ENCODE measurements around the gene SOD2.
A peak's percentile ranks its signal among the peaks of the same experiment; 100 is the strongest.
"Not testable (repeated sequence)": the region's sequence is repeated elsewhere in the genome, so short reads cannot be mapped to it uniquely, and the experiment has no call there.

Gene SOD2

DNA sequence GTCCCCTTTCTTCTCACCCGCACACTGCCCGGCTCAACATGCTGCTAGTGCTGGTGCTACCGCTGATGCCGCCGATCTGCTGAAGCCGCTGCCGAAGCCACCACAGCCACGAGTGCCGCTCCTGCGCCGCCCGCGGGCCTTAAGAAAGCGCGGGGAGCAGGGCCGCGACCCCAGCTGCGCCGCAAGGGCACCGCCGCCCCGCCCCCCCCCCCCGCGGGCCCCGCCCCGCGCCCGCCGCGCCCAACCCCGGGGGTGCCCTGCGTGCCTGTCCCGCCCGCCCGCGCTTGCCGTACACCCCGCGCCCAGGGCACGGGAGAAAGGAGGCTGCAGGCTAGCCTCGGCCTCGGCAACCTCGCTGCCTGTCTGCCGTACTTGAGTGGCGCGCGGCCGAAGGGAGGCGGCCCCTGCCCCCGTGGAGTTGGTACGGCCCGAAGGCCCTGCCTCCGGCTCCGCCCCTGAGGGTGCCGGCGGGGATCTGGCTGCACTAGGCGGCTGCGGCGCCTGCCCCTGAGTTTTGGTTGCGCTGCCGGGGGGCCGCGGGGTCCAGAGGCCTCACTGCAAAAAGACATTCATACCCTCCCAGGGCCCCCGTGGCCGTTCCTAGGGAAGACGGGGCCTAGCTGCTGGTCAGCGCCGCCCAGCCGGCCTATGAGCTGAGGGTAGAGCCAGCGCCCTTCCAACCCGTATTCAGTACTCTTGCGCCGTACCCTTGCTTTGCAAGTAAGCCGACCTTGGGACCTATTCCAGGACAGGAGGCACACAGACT lies at the start of gene SOD2:
Gene SOD2, minus strand, starts transcription at position 114 of the 766 bp plus-strand sequence. Its CDS starts 74 bp downstream, at position 40.
- H3K27me3 ChIP-seq (replicated peaks; ENCODE audit: control insufficient read depth, insufficient read depth, low read length) = no peaks in the 10 kb centered on the region
- H3K36me3 ChIP-seq (ENCODE audit: control insufficient read depth, insufficient read depth, low read length) = peaks cover 2% of the 10 kb centered on the region
- H3K4me3 ChIP-seq (replicated peaks; ENCODE audit: low read depth, low read length) = peak within 1 kb of the TSS; percentile 78
- no peak for TF ChIP-seq CTCF (IDR thresholded peaks at IDR 0.05; ENCODE audit: insufficient read depth, low read length, poor library complexity, severe bottlenecking)
- DNase-seq (ENCODE audit: extremely low read depth, insufficient read length) = peak; percentile 90

DNA sequence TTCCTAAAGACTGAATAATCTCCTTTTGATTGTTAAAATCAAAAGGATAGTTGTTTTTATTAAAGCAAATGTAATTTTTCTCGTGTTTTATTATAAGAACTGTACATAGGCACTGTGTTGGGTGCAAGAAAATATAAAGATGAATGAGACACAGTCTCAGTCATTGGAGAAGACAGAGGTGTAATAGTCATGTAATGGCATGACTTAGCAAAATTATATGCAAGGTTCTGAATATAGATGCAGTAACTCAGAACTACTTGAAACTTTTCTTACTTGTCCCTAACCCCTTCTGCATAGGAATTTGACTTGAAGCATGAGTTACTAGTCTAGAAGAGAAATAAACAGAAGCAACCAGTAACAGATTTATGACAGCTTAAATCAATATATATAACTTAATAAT lies 49.1 kb upstream of the SOD2 start:
- DNase-seq (ENCODE audit: extremely low read depth, insufficient read length) = no peak
- Histone ChIP-seq H3K27me3 (replicated peaks; ENCODE audit: control insufficient read depth, insufficient read depth, low read length) (no peaks in the 10 kb centered on the region), H3K4me3 (replicated peaks; ENCODE audit: low read depth, low read length) (no peak overlapping the region), H3K36me3 (ENCODE audit: control insufficient read depth, insufficient read depth, low read length) (peaks cover 12% of the 10 kb centered on the region)
- TF ChIP-seq CTCF (IDR thresholded peaks at IDR 0.05; ENCODE audit: insufficient read depth, low read length, poor library complexity, severe bottlenecking) = no peak

DNA sequence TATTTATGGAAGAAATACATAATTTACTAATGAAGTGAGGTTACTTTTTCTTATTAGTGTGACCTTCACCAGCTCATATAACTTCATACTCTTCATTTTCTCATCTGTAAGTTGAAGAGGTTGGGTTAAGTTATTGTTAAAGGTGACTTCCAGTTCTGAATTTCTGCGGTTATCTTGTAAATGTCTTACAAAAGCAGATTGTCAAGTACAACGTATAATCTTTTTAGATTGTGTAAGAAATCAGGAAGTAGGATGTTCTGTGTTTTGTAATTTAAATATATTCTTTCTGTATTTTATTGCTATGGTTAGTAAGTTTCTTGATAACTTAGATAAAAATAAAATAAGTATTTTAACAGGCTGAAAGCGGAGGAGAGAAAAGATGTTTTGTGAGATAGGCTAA lies 46.3 kb upstream of the SOD2 start:
- no peak overlapping the region for H3K4me3 ChIP-seq (replicated peaks; ENCODE audit: low read depth, low read length)
- TF ChIP-seq CTCF (IDR thresholded peaks at IDR 0.05; ENCODE audit: insufficient read depth, low read length, poor library complexity, severe bottlenecking) = no peak
- peaks cover 6% of the 10 kb centered on the region for H3K36me3 ChIP-seq (ENCODE audit: control insufficient read depth, insufficient read depth, low read length)
- no peaks in the 10 kb centered on the region for H3K27me3 ChIP-seq (replicated peaks; ENCODE audit: control insufficient read depth, insufficient read depth, low read length)
- DNase-seq (ENCODE audit: extremely low read depth, insufficient read length) = no peak

- DNase-seq (ENCODE audit: extremely low read depth, insufficient read length) = no peak
- no peak overlapping the region for H3K4me3 ChIP-seq (replicated peaks; ENCODE audit: low read depth, low read length)
- no peaks in the 10 kb centered on the region for H3K27me3 ChIP-seq (replicated peaks; ENCODE audit: control insufficient read depth, insufficient read depth, low read length)
- H3K36me3 ChIP-seq (ENCODE audit: control insufficient read depth, insufficient read depth, low read length) = peaks cover 6% of the 10 kb centered on the region
- no peak for TF ChIP-seq CTCF (IDR thresholded peaks at IDR 0.05; ENCODE audit: insufficient read depth, low read length, poor library complexity, severe bottlenecking)
Measured at GRCh38 chr6:159736908-159737307, 43.9 kb upstream of the SOD2 start.

- H3K27me3 ChIP-seq (replicated peaks; ENCODE audit: control insufficient read depth, insufficient read depth, low read length); H3K36me3 ChIP-seq (ENCODE audit: control insufficient read depth, insufficient read depth, low read length); H3K4me3 ChIP-seq (replicated peaks; ENCODE audit: low read depth, low read length); DNase-seq (ENCODE audit: extremely low read depth, insufficient read length): not testable (repeated sequence)
Measured at GRCh38 chr6:159733395-159733794, 40.4 kb upstream of the SOD2 start.

GRCh38 chr6:159732550-159732949 lies 39.5 kb upstream of the SOD2 start:
- not testable (repeated sequence) for DNase-seq (ENCODE audit: extremely low read depth, insufficient read length); H3K4me3 ChIP-seq (replicated peaks; ENCODE audit: low read depth, low read length); H3K36me3 ChIP-seq (ENCODE audit: control insufficient read depth, insufficient read depth, low read length); H3K27me3 ChIP-seq (replicated peaks; ENCODE audit: control insufficient read depth, insufficient read depth, low read length)

DNA sequence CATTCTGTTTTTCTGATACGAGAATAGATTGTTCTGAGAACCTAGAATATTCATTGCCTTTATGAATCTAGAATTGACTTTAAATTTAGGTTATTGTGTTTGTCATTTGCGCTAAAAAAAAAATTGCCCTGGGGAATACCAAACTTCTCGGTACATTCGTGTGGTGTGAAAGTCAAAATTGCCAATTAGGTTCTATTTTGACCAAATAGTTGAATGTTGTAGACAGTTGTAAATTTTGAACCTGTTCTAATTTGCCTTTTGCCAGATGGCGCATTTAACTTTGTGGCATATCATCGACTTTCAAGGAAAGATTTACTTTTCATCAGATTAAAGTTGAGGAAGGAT lies 37.3 kb upstream of the SOD2 start:
- Histone ChIP-seq H3K36me3 (ENCODE audit: control insufficient read depth, insufficient read depth, low read length) (no peaks in the 10 kb centered on the region), H3K27me3 (replicated peaks; ENCODE audit: control insufficient read depth, insufficient read depth, low read length) (no peaks in the 10 kb centered on the region), H3K4me3 (replicated peaks; ENCODE audit: low read depth, low read length) (peak overlapping the region; percentile 96)
- no peak for DNase-seq (ENCODE audit: extremely low read depth, insufficient read length)
- TF ChIP-seq CTCF (IDR thresholded peaks at IDR 0.05; ENCODE audit: insufficient read depth, low read length, poor library complexity, severe bottlenecking) = no peak
